HG03432 (cell line): ENCODE data around the gene MEAF6.

Experiments
- ATAC-seq: cut with Tn5 transposase; IDR thresholded peaks from one replicate; pipeline ENCODE4 v1.9.1; 2021; ENCODE audit warnings: mild to moderate bottlenecking, moderate library complexity; ENCODE audit not compliant: unreplicated experiment

Gene MEAF6

GRCh38 chr1:37446874-37447273, 67.7 kb downstream of the MEAF6 start:
- no peak for ATAC-seq

GRCh38 chr1:37442644-37443043, 71.9 kb downstream of the MEAF6 start:
- no peak for ATAC-seq
